Measurements from ENCODE around the gene HOXD13.

Gene HOXD13

GRCh38 chr2:176105078-176105729 lies 12.7 kb downstream of the HOXD13 start:
- no peak for DNase-seq (ENCODE audit: low spot score)

GRCh38 chr2:176105730-176106580 lies 13.4 kb downstream of the HOXD13 start:
- no peak for TF ChIP-seq CTCF (IDR thresholded peaks at IDR 0.05; ENCODE audit: extremely low read depth, insufficient read depth, missing control alignments)
- DNase-seq (ENCODE audit: low spot score) = no peak
- in situ Hi-C loops (cut with MboI; ENCODE audit: low pct_unique_long_range_greater_than_20kb, low sequenced_read_pairs, unreplicated experiment) = loop anchor here (25.0 kb wide), 1 partner anchor 744 kb away; no protein-coding TSS in a partner anchor

More at GRCh38 chr2:176105078-176105729, 12.7 kb downstream of the HOXD13 start:
- TF ChIP-seq CTCF (IDR thresholded peaks at IDR 0.05; ENCODE audit: extremely low read depth, insufficient read depth, missing control alignments) = no peak
- in situ Hi-C loops (cut with MboI; ENCODE audit: low pct_unique_long_range_greater_than_20kb, low sequenced_read_pairs, unreplicated experiment) = loop anchor here (25.0 kb wide), 1 partner anchor 743 kb away; no protein-coding TSS in a partner anchor

DNA sequence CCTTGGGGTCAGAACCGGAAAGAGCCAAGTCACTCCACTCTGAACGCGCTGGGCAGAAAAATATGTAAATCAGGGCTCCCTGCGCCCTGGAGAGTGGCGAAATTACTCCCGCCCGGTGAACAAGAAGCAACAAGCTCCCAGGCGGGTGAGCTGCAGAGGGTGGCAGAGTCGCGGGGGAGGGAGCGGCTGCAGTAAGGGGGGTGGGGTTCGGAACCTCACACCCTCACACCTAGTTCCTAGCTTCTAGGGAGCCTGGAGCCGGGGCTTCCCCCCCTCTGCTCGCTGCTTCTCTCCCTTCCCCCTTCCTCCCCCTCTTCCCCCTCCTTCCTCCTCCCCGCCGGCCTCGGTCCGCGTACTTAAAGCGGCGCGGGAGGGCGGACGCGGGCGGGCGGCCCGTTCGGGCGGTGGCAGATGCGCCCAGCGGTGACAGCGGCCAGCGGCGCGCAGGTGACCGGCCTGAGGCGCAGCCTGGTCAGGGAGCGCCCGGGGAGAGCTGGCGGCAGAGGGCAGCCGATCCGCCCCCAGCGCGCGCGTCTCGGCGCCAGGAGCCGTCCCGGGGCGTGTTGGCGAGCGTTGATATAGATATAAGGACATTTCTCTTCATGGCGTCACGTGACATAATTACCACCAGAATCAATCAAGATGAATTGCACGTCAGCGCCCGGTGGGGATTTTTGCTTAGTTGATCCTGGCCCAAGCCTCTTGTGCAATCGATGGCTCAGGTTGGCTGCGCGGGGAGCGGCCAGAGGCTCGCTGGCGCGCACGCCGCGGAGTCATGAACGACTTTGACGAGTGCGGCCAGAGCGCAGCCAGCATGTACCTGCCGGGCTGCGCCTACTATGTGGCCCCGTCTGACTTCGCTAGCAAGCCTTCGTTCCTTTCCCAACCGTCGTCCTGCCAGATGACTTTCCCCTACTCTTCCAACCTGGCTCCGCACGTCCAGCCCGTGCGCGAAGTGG lies 14.3 kb downstream of the HOXD13 start, which contains the start of gene HOXD11:
Gene HOXD11 (plus strand): TSS at position 700 of the 959 bp plus-strand sequence. CDS start 76 bp downstream, at position 776.
- no peak for TF ChIP-seq CTCF (IDR thresholded peaks at IDR 0.05; ENCODE audit: extremely low read depth, insufficient read depth, missing control alignments)
- in situ Hi-C loops (cut with MboI; ENCODE audit: low pct_unique_long_range_greater_than_20kb, low sequenced_read_pairs, unreplicated experiment) = loop anchor here (25.0 kb wide), 1 partner anchor 745 kb away; no protein-coding TSS in a partner anchor
- DNase-seq (ENCODE audit: low spot score) = no peak

- in situ Hi-C loops (cut with MboI; ENCODE audit: low pct_unique_long_range_greater_than_20kb, low sequenced_read_pairs, unreplicated experiment) = loop anchor here (25.0 kb wide), 1 partner anchor 745 kb away; no protein-coding TSS in a partner anchor
- no peak for TF ChIP-seq CTCF (IDR thresholded peaks at IDR 0.05; ENCODE audit: extremely low read depth, insufficient read depth, missing control alignments)
- no peak for DNase-seq (ENCODE audit: low spot score)
These were observed 15.2 kb downstream of the HOXD13 start for GRCh38 chr2:176107731-176108181.

- no peak for TF ChIP-seq CTCF (IDR thresholded peaks at IDR 0.05; ENCODE audit: extremely low read depth, insufficient read depth, missing control alignments)
- in situ Hi-C loops (cut with MboI; ENCODE audit: low pct_unique_long_range_greater_than_20kb, low sequenced_read_pairs, unreplicated experiment) = loop anchor here (25.0 kb wide), 1 partner anchor 747 kb away; no protein-coding TSS in a partner anchor
- no peak for DNase-seq (ENCODE audit: low spot score)
These were observed 16.8 kb downstream of the HOXD13 start for GRCh38 chr2:176109192-176109901.

Data from GM13977 (cell line).